ENCODE measurements around the gene ANKMY1.

- TF ChIP-seq, protein P1, sequence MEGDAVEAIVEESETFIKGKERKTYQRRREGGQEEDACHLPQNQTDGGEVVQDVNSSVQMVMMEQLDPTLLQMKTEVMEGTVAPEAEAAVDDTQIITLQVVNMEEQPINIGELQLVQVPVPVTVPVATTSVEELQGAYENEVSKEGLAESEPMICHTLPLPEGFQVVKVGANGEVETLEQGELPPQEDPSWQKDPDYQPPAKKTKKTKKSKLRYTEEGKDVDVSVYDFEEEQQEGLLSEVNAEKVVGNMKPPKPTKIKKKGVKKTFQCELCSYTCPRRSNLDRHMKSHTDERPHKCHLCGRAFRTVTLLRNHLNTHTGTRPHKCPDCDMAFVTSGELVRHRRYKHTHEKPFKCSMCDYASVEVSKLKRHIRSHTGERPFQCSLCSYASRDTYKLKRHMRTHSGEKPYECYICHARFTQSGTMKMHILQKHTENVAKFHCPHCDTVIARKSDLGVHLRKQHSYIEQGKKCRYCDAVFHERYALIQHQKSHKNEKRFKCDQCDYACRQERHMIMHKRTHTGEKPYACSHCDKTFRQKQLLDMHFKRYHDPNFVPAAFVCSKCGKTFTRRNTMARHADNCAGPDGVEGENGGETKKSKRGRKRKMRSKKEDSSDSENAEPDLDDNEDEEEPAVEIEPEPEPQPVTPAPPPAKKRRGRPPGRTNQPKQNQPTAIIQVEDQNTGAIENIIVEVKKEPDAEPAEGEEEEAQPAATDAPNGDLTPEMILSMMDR (IDR thresholded peaks at IDR 0.05): no peak
- TF ChIP-seq, protein P2, sequence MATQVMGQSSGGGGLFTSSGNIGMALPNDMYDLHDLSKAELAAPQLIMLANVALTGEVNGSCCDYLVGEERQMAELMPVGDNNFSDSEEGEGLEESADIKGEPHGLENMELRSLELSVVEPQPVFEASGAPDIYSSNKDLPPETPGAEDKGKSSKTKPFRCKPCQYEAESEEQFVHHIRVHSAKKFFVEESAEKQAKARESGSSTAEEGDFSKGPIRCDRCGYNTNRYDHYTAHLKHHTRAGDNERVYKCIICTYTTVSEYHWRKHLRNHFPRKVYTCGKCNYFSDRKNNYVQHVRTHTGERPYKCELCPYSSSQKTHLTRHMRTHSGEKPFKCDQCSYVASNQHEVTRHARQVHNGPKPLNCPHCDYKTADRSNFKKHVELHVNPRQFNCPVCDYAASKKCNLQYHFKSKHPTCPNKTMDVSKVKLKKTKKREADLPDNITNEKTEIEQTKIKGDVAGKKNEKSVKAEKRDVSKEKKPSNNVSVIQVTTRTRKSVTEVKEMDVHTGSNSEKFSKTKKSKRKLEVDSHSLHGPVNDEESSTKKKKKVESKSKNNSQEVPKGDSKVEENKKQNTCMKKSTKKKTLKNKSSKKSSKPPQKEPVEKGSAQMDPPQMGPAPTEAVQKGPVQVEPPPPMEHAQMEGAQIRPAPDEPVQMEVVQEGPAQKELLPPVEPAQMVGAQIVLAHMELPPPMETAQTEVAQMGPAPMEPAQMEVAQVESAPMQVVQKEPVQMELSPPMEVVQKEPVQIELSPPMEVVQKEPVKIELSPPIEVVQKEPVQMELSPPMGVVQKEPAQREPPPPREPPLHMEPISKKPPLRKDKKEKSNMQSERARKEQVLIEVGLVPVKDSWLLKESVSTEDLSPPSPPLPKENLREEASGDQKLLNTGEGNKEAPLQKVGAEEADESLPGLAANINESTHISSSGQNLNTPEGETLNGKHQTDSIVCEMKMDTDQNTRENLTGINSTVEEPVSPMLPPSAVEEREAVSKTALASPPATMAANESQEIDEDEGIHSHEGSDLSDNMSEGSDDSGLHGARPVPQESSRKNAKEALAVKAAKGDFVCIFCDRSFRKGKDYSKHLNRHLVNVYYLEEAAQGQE (IDR thresholded peaks at IDR 0.05): no peak
- TF ChIP-seq EP300 (IDR thresholded peaks at IDR 0.05): no peak
- no peak for TF ChIP-seq POLR2A (IDR thresholded peaks at IDR 0.05; ENCODE audit: low read length)
- TF ChIP-seq KDM1A (IDR thresholded peaks at IDR 0.05; ENCODE audit: low read depth): no peak
- no peak for TF ChIP-seq NFE2L2 (conservative IDR thresholded peaks at IDR 0.05; ENCODE audit: low read length)
- TF ChIP-seq USF2 (IDR thresholded peaks at IDR 0.05): no peak
- TF ChIP-seq CEBPB (IDR thresholded peaks at IDR 0.05): no peak
- TF ChIP-seq JUNB (IDR thresholded peaks at IDR 0.05): no peak
- no peak for TF ChIP-seq ELK1 (IDR thresholded peaks at IDR 0.05; ENCODE audit: low read depth, low read length)
- TF ChIP-seq CHD2 (IDR thresholded peaks at IDR 0.05; ENCODE audit: low read length, partially characterized antibody): no peak
- no peak for TF ChIP-seq MYC (IDR thresholded peaks at IDR 0.05; ENCODE audit: borderline replicate concordance, low read length)
- TF ChIP-seq RNF2 (IDR thresholded peaks at IDR 0.05; ENCODE audit: borderline replicate concordance, low read depth): no peak
- no peak for TF ChIP-seq SMC3 (IDR thresholded peaks at IDR 0.05)
These were observed 98.2 kb downstream of the ANKMY1 start for GRCh38 chr2:240459401-240460252.
